VCaP (cell line): ENCODE results near the gene NFIB.

Experiments used
- H3K27ac ChIP-seq: fragments of 450-650 bp; 2 replicates; pipeline ENCODE4 v1.5.1; 2017
- TF ChIP-seq, protein P1 (sequence below): fragments of 450-650 bp; conservative IDR thresholded peaks from 2 replicates; pipeline ENCODE4 v1.5.1; 2017; ENCODE audit warnings: mild to moderate bottlenecking, moderate library complexity

NFIB gene

DNA sequence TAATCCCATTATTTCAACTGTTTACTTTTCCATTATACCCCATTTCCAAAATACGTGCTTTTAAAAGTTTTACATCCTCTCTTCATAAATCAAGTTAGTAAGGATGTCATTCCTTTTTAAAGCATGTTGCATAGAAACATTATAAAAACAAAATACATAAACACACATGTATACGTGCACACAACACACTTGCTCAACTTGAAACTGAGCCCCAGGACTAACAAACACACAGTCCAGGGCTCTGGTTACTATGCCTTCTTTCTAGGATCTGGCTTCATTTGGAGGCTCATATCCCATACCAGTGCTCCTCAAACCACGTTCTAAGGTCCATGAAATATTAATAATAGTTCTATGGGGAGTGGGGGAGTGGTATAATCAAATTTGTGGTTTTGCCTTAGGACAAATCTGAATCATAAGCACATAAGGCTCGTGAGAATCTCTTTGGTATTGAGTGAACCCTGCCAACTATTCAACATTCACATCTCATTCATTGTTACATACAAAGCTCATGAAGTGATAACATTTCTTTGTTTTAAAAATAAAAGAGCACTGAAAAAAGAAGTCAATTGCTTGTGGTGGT lies 55.2 kb downstream of the NFIB start:
- TF ChIP-seq, protein P1, sequence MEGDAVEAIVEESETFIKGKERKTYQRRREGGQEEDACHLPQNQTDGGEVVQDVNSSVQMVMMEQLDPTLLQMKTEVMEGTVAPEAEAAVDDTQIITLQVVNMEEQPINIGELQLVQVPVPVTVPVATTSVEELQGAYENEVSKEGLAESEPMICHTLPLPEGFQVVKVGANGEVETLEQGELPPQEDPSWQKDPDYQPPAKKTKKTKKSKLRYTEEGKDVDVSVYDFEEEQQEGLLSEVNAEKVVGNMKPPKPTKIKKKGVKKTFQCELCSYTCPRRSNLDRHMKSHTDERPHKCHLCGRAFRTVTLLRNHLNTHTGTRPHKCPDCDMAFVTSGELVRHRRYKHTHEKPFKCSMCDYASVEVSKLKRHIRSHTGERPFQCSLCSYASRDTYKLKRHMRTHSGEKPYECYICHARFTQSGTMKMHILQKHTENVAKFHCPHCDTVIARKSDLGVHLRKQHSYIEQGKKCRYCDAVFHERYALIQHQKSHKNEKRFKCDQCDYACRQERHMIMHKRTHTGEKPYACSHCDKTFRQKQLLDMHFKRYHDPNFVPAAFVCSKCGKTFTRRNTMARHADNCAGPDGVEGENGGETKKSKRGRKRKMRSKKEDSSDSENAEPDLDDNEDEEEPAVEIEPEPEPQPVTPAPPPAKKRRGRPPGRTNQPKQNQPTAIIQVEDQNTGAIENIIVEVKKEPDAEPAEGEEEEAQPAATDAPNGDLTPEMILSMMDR = no peak
- H3K27ac ChIP-seq = no peak overlapping the region

DNA sequence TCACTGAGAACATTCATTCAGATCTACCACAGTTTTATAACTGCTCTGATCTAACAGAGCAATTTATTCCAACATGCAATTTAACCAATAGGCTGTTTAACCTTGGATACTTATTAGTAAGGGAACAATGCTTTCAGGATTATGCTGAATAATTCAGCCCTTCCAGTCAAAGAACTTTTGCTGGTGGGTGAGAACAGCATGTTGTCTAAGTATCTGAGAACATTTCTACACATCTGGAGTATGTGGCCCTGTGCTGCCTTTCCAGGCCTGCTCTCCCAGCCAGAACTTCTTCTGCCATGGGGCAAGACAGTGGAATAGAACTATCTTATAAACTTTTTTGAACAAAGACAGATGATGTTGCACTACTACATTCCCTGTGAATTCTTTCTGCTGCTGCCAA lies 55.8 kb downstream of the NFIB start:
- H3K27ac ChIP-seq = no peak overlapping the region
- TF ChIP-seq, protein P1 = no peak

DNA sequence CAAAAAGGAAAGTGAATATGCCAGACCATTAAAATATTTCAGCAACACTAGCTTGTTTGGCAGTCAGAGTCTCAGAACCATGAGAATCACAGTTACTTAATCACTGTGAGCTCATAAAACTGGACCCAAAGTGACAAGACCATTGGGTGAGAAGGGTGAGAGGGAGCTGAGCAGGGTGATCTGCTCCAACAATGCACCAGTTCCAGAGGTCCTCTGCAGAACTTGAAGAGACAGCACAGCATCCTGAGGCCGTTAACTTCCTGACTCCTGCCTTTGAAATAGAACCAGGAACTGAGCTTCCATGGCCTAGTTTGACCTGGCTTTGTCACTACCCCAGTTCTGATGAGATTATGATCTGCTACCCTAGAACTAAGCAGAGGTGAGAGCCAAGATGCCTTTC lies 57.4 kb downstream of the NFIB start:
- peak overlapping the region; percentile 14 for H3K27ac ChIP-seq
- TF ChIP-seq, protein P1 = no peak

DNA sequence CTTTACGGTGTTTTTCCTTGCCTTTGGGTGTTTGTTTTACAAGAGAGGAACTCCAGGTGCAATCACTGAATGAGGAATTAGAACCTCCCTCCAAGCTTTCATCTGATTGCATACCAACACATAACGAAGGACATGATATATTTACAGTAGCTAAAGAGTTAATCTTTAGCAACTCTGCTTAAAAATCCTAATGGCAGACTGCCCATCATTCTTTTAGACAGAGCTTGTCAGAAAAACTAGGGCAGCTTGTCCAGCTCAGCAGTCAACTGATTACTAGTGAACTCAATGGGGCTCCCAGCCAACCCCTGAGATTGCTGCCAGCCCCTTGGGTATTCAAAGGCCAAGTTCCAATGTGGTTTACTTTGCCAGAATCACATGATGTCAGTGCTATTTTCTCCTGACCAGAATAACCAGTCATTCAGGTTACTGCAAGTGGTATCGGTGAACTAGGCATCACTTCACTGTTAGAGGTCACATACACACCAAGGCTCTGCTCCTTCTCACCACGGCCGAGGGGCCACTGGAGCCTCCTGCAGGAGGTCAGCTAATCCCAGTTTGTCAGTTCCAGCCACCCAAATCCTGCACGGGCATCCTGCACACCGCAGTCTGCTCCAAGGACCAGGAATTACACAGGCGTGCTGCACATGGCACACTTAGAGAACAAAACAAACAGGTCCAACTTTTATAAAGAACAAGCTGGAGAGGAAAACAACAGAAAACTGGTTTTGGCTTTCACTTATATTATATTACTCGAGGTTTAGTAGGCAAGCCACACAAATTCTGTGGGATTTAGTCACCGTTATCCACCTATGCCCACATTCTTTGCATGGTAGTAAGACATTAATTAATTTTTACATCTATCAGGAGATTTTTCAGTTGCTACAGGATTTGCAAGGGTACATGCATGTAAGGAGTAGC lies 62.5 kb downstream of the NFIB start:
- TF ChIP-seq, protein P1 = no peak
- H3K27ac ChIP-seq = peak overlapping the region; percentile 89

DNA sequence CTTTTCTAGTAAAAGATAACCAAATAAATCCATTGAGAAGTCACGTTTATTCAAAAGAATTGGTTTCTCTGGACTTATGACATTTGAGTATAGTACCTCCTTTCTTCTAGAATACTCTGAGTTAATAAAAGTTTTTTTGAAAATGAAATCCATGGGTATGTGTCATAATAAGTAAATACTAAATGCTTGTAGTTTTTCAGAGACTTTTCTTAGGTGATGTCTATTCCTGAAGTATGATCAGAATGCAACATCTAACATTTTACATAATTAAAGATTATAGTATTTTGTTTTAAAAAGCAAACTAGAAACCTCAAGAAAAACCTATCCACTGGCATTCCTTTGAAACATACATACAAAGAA lies 63.2 kb downstream of the NFIB start:
- peak overlapping the region; percentile 89 for H3K27ac ChIP-seq
- TF ChIP-seq, protein P1 = no peak

DNA sequence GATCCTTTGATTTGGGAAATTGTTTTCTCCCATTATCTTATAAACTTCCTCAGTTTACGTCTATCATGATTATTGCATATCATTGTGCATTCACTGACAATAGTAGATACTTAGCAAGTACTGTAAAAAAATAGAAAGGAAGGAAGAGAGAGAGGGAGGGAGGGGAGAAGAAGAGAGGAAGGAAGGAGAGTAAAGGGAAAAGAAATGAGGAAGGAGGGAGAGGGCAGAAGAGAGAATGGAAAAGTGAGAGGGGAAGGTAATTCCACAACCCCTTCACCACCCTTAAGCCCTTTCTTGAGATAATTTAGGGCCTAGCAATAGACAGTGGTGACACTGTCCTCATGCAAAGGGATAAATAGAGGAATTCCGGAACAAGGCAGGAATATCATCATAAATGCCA lies 64.4 kb downstream of the NFIB start:
- TF ChIP-seq, protein P1 = no peak
- peak overlapping the region; percentile 89 for H3K27ac ChIP-seq

DNA sequence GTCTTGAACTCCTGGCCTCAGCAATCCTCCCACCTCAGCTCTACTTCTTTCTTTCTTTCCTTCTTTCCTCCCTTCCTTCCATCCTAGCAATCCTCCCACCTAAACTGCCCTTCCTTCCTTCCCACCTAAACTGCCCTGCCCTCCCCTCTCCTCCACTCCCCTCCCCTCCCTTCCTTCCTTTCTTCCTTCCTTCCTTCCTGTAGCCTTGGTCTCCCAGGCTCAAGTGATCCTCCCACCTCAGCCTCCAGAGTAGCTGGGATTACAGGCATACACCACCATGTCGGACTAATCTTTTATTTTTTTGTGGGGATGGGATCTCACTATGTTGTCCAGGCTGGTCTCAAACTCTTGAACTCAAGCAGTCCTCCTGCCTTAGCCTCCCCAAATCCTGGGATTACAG lies 65.8 kb downstream of the NFIB start:
- H3K27ac ChIP-seq = no peak overlapping the region
- TF ChIP-seq, protein P1 = no peak
